Ovary (tissue), 9 donors: ENCODE results near the gene BBLN. TPM values are rescaled to one million over a fixed set of nuclear protein-coding genes. Genes with fewer than 3 reads are reported as not detected.

Experiments
- DNase-seq, 5 donors: peaks; one replicate each; pipeline ENCODE4 v3.0.0-alpha.2; 2019 to 2020
- H3K27ac ChIP-seq, 2 donors: fragments of 200-600 bp; one replicate each; pipeline versions ENCODE4 v1.5.1 to v1.8.0; 2019 to 2022
- H3K27me3 ChIP-seq: fragments of 200-600 bp; one replicate; pipeline ENCODE4 v1.8.0; 2022
- H3K36me3 ChIP-seq: fragments of 200-600 bp; sonication (generic); one replicate; pipeline ENCODE4 v1.5.1; 2019
- H3K4me1 ChIP-seq: one replicate; pipeline ENCODE4 v1.8.1; 2013; ENCODE audit warnings: mild to moderate bottlenecking, moderate library complexity; ENCODE audit not compliant: insufficient read depth
- H3K4me3 ChIP-seq: fragments of 200-600 bp; sonication (generic); one replicate; pipeline ENCODE4 v1.5.1; 2017
- H3K9me3 ChIP-seq, 2 donors: fragments of 200-600 bp in 1 of 2; sonication (generic) in 1 of 2; one replicate each; pipeline versions ENCODE4 v1.5.1 to v1.8.1; 2013 to 2019; ENCODE audit warnings: mild to moderate bottlenecking in 1 of 2, moderate library complexity in 1 of 2
- CTCF ChIP-seq, 3 donors: fragments of 450-650 bp in 2 of 3; fragments of 200-600 bp in 1 of 3; IDR thresholded peaks; one replicate each; pipeline versions ENCODE4 v1.5.1 to v1.8.0; 2016 to 2022; ENCODE audit warnings: antibody characterized with exemption in 3 of 3, mild to moderate bottlenecking in 1 of 3
- EP300 ChIP-seq: sonication (generic); formaldehyde crosslinking; IDR thresholded peaks from one replicate; pipeline ENCODE4 v1.6.1; 2017; ENCODE audit warnings: antibody characterized with exemption
- POLR2A ChIP-seq: fragments of 450-650 bp; IDR thresholded peaks from one replicate; pipeline ENCODE4 v1.6.1; 2017; ENCODE audit warnings: antibody characterized with exemption, mild to moderate bottlenecking, moderate library complexity
- WGBS, 3 donors: extraction: QIAGEN DNeasy Blood & Tissue Kit in 1 of 3; methylation state at CpG; one replicate each; pipeline versions ENCODE4 v1.1.5 to v1.1.7; 2013 to 2017; 5-methylcytosine and 5-hydroxymethylcytosine counted together
- intact Hi-C, 4 donors: fragments of 100-400 bp; cut with DNase I; formaldehyde crosslinking; loops; one replicate each; pipeline versions ENCODE4 v1.11.0 to v1.15.1; 2022 to 2023
- polyA plus RNA-seq, 2 donors: library from polyadenylated mRNA; stranded (reverse); fragments of 200-250 nt in 1 of 2; fragments of 350-450 nt in 1 of 2; fragmentation: Illumina TruSeq in 1 of 2; extraction: RNeasy Lipid Tissue Mini Kit (QIAGEN cat#74804) in 1 of 2; gene quantifications; one replicate each; pipeline ENCODE4 v1.2.3, GENCODE V29; 2013 to 2014
- total RNA-seq, 7 donors: library from RNA; depleted of rRNA in 2 of 7; stranded (reverse); fragments of >200 nt in 2 of 7; fragmentation: NEBNext Ultra II Directional in 3 of 7; extraction: Animal tissue kit (Norgen Biotek cat#: 25700) in 3 of 7; gene quantifications; one replicate each; pipeline versions ENCODE4 v1.1.0 to v1.2.4, GENCODE V29; 2016 to 2023
- donor health status: DM: no; HTN: no; CAD: no; lungs with moderate emphysema.
- donor health status: DM: no; HTN: no; CAD: no.
- donor health status: Bipolar disorder and iron deficiency.
- donor health status: DM: yes; HTN: yes; CAD: no.
- donor health status: DM: no; HTN: no; CAD: no.
- donor health status: DM: yes; HTN: yes; CAD: no.

BBLN gene
- total and polyA plus RNA-seq, 9 donors: 2.4 to 210 (median 31.7) TPM

- 71 to 75% (median 72%) methylated on average over 9 of the region's 9 CpGs for WGBS, 3 donors
- intact Hi-C loops: no loop called here
- Histone ChIP-seq H3K9me3 (no peaks in the 10 kb centered on the region), H3K27ac (no peak within 1 kb of the TSS), H3K36me3 (no peaks in the 10 kb centered on the region), H3K4me3 (no peak within 1 kb of the TSS), H3K4me1 (no peaks in the 10 kb centered on the region), H3K27me3 (no peaks in the 10 kb centered on the region)
- peak in 1 of 5 donors; percentile 9 for DNase-seq
- no peak for TF ChIP-seq POLR2A
- no peak for TF ChIP-seq CTCF (IDR thresholded peaks at IDR 0.05)
- no peak for TF ChIP-seq EP300
Measured at GRCh38 chr9:128149001-128149701, 10.9 kb upstream of the BBLN start, which contains the start of gene LCN2. LCN2 (plus strand) TSS chr9:128149453; CDS start chr9:128149526, 73 bp downstream.

- Histone ChIP-seq H3K27me3 (no peaks in the 10 kb centered on the region), H3K4me3 (no peak overlapping the region), H3K36me3 (no peaks in the 10 kb centered on the region), H3K4me1 (no peaks in the 10 kb centered on the region), H3K27ac (no peak overlapping the region), H3K9me3 (no peaks in the 10 kb centered on the region)
- 73 to 79% (median 76%) methylated on average over 11 of the region's 11 CpGs for WGBS, 3 donors
- peak in 1 of 5 donors; percentile 13 for DNase-seq
- intact Hi-C loops: no loop called here
- TF ChIP-seq EP300: no peak
- TF ChIP-seq CTCF (IDR thresholded peaks at IDR 0.05): no peak
- no peak for TF ChIP-seq POLR2A
Measured at GRCh38 chr9:128149951-128150593, 10.0 kb upstream of the BBLN start.

- intact Hi-C loops: no loop called here
- whole genome bisulfite sequencing, 3 donors: 73 to 78% (median 75%) methylated on average over 19 of the region's 19 CpGs
- Histone ChIP-seq H3K4me1 (no peaks in the 10 kb centered on the region), H3K36me3 (no peaks in the 10 kb centered on the region), H3K9me3 (no peaks in the 10 kb centered on the region), H3K27me3 (no peaks in the 10 kb centered on the region), H3K27ac (no peak overlapping the region), H3K4me3 (no peak overlapping the region)
- TF ChIP-seq EP300: no peak
- no peak for TF ChIP-seq POLR2A
- TF ChIP-seq CTCF (IDR thresholded peaks at IDR 0.05): no peak
- peak in 2 of 5 donors; percentile 20 to 38 for DNase-seq
Measured at GRCh38 chr9:128150594-128151308, 9.3 kb upstream of the BBLN start.

- no peaks in the 10 kb centered on the region for H3K36me3 ChIP-seq
- intact Hi-C loops: no loop called here
- no peak overlapping the region for H3K4me3 ChIP-seq
- no peaks in the 10 kb centered on the region for H3K9me3 ChIP-seq
- WGBS, 3 donors: 82 to 88% (median 87%) methylated on average over 18 of the region's 18 CpGs
- no peaks in the 10 kb centered on the region for H3K27me3 ChIP-seq
- DNase-seq: peak in 2 of 5 donors; percentile 20 to 25
- H3K27ac ChIP-seq: no peak overlapping the region
- no peaks in the 10 kb centered on the region for H3K4me1 ChIP-seq
- TF ChIP-seq POLR2A: no peak
- TF ChIP-seq CTCF (IDR thresholded peaks at IDR 0.05): no peak
- no peak for TF ChIP-seq EP300
Measured at GRCh38 chr9:128151309-128152132, 8.5 kb upstream of the BBLN start.
